Measurements from ENCODE around the gene MAP4K1. TPM values are rescaled to one million over a fixed set of nuclear protein-coding genes. Genes with fewer than 3 reads are reported as not detected.
A peak's percentile ranks its signal among the peaks of the same experiment; 100 is the strongest.
"Not testable (repeated sequence)": the region's sequence is repeated elsewhere in the genome, so short reads cannot be mapped to it uniquely, and the experiment has no call there.

The MAP4K1 gene
- total and polyA plus RNA-seq, 4 donors = 1.6 to 12.2 (median 5.6) TPM

- H3K4me1 ChIP-seq (ENCODE audit: control insufficient read depth, insufficient read depth, low read length) = no peaks in the 10 kb centered on the region
- H3K27me3 ChIP-seq (ENCODE audit: control insufficient read depth, insufficient read depth, low read length) = no peaks in the 10 kb centered on the region
- no peaks in the 10 kb centered on the region for H3K9me3 ChIP-seq (ENCODE audit: control insufficient read depth, insufficient read depth, low read length)
- peaks cover 12% of the 10 kb centered on the region for H3K36me3 ChIP-seq (ENCODE audit: control insufficient read depth, insufficient read depth, low read length)
- no peak overlapping the region for H3K27ac ChIP-seq (ENCODE audit: low read depth, low read length)
- WGBS (ENCODE audit: insufficient coverage) = 89% methylated on average over 10 of the region's 14 CpGs
- H3K4me3 ChIP-seq (ENCODE audit: low read depth, low read length) = no peak overlapping the region
- no peak for DNase-seq (ENCODE audit: low read depth in 4 of 6, low spot score in 6 of 6)
Observed at GRCh38 chr19:38583219-38583984, 34.4 kb downstream of the MAP4K1 start.

DNA sequence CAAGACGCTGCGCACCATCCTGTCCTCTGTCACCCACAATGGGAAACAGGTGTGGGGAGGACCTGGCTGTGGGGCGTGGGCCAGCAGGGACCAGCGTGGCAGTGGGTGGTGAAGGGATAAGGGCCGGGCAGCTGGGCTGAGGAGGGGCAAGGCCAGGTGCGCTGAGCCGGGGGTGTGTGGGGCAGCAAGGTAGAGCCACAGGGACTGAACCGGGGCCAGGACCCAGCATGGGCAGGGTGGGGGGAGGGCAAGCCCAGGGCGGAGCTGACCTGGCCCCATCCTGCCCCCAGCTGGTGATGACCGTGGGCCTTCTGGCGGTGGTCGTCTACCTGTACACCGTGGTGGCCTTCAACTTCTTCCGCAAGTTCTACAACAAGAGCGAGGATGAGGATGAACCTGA is 37.7 kb downstream of the MAP4K1 start:
- H3K4me1 ChIP-seq (ENCODE audit: control insufficient read depth, insufficient read depth, low read length) = no peaks in the 10 kb centered on the region
- H3K9me3 ChIP-seq (ENCODE audit: control insufficient read depth, insufficient read depth, low read length) = no peaks in the 10 kb centered on the region
- no peak for DNase-seq (ENCODE audit: low read depth in 4 of 6, low spot score in 6 of 6)
- H3K36me3 ChIP-seq (ENCODE audit: control insufficient read depth, insufficient read depth, low read length) = peaks cover 15% of the 10 kb centered on the region
- no peak overlapping the region for H3K4me3 ChIP-seq (ENCODE audit: low read depth, low read length)
- 91% methylated on average over 12 of the region's 15 CpGs for whole genome bisulfite sequencing (ENCODE audit: insufficient coverage)
- H3K27me3 ChIP-seq (ENCODE audit: control insufficient read depth, insufficient read depth, low read length) = no peaks in the 10 kb centered on the region
- no peak overlapping the region for H3K27ac ChIP-seq (ENCODE audit: low read depth, low read length)

GRCh38 chr19:38579304-38579703 is 38.4 kb downstream of the MAP4K1 start:
- not testable (repeated sequence) for H3K27ac ChIP-seq (ENCODE audit: low read depth, low read length); H3K27me3 ChIP-seq (ENCODE audit: control insufficient read depth, insufficient read depth, low read length); H3K9me3 ChIP-seq (ENCODE audit: control insufficient read depth, insufficient read depth, low read length); H3K4me3 ChIP-seq (ENCODE audit: low read depth, low read length); H3K4me1 ChIP-seq (ENCODE audit: control insufficient read depth, insufficient read depth, low read length); DNase-seq (ENCODE audit: low read depth in 4 of 6, low spot score in 6 of 6)
- no CpG with 5 or more reads among the region's 6 CpGs for WGBS (ENCODE audit: insufficient coverage)
- H3K36me3 ChIP-seq (ENCODE audit: control insufficient read depth, insufficient read depth, low read length) = peaks cover 11% of the 10 kb centered on the region

DNA sequence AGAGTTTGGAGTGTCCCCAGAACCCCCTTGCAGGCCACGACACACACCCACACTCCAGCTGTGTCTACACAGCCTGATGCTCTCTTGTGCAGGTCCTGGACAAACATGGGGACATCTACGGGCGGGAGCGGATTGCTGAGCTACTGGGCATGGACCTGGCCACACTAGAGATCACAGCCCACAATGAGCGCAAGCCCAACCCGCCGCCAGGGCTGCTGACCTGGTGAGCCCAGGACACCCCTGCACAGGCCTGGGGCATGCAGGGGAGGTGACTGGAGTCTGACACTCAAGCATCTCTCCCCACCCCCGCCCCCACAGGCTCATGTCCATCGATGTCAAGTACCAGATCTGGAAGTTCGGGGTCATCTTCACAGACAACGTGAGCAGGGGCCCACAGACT is 39.9 kb downstream of the MAP4K1 start:
- Histone ChIP-seq H3K27me3 (ENCODE audit: control insufficient read depth, insufficient read depth, low read length) (no peaks in the 10 kb centered on the region), H3K36me3 (ENCODE audit: control insufficient read depth, insufficient read depth, low read length) (peaks cover 8% of the 10 kb centered on the region), H3K4me1 (ENCODE audit: control insufficient read depth, insufficient read depth, low read length) (no peaks in the 10 kb centered on the region), H3K27ac (ENCODE audit: low read depth, low read length) (no peak overlapping the region), H3K9me3 (ENCODE audit: control insufficient read depth, insufficient read depth, low read length) (no peaks in the 10 kb centered on the region), H3K4me3 (ENCODE audit: low read depth, low read length) (no peak overlapping the region)
- no peak for DNase-seq (ENCODE audit: low read depth in 4 of 6, low spot score in 6 of 6)
- 95% methylated on average over 8 of the region's 11 CpGs for WGBS (ENCODE audit: insufficient coverage)

DNA sequence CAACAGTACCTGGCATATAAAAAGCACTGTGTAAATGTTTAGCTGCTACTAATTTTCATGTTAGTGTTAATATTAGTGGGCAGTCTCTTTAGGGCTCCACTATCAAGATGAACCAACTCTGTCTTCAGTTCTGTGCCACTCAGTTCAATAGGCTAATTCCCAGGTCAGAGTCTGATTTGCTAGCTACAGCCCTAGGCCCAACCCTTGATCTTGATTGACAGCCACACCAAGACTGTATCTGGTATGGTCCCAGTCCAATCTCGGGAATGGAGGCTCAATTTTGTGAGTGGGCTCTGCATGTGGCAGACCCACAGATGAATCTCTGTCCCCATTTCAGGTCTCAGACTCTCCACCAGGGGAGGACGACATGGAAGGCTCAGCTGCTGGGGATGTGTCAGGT is 46.1 kb downstream of the MAP4K1 start:
- no peak for DNase-seq (ENCODE audit: low read depth in 4 of 6, low spot score in 6 of 6)
- 86% methylated on average over 2 of the region's 2 CpGs for WGBS (ENCODE audit: insufficient coverage)
- H3K4me1 ChIP-seq (ENCODE audit: control insufficient read depth, insufficient read depth, low read length) = no peaks in the 10 kb centered on the region
- H3K9me3 ChIP-seq (ENCODE audit: control insufficient read depth, insufficient read depth, low read length) = no peaks in the 10 kb centered on the region
- H3K27ac ChIP-seq (ENCODE audit: low read depth, low read length) = no peak overlapping the region
- peaks cover 5% of the 10 kb centered on the region for H3K36me3 ChIP-seq (ENCODE audit: control insufficient read depth, insufficient read depth, low read length)
- H3K27me3 ChIP-seq (ENCODE audit: control insufficient read depth, insufficient read depth, low read length) = no peaks in the 10 kb centered on the region
- no peak overlapping the region for H3K4me3 ChIP-seq (ENCODE audit: low read depth, low read length)

DNA sequence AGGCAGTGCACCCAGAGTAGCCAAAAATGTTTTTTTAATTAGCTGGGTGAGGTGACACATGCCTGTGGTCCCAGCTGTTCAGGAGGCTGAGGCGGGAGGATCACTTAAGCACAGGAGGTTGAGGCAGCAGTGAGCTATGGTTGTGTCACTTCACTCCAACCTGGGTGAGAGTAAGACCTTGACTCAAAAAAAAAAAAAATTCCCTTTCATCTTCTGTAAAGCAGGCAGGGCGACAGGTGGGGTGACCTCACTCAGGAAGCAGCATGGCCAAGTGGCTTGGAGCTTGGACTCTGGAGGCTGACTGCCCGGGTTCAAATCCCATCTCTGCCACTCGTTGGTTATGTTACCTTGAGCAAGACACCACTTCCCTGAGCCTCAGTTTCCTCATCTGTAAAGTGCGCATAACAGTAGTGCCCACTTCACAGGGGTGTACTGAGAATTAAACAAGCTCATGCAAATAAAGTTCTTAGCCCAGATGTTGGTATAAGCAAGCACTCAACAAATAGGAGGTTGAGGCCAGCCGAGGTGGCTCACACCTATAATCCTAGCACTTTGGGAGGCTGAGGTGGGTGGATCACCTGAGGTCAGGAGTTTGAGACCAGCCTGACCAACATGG is 48.3 kb downstream of the MAP4K1 start:
- Histone ChIP-seq H3K27me3 (ENCODE audit: control insufficient read depth, insufficient read depth, low read length) (peaks cover 9% of the 10 kb centered on the region), H3K4me1 (ENCODE audit: control insufficient read depth, insufficient read depth, low read length) (peaks cover 6% of the 10 kb centered on the region), H3K36me3 (ENCODE audit: control insufficient read depth, insufficient read depth, low read length) (peaks cover 3% of the 10 kb centered on the region), H3K4me3 (ENCODE audit: low read depth, low read length) (no peak overlapping the region), H3K9me3 (ENCODE audit: control insufficient read depth, insufficient read depth, low read length) (no peaks in the 10 kb centered on the region), H3K27ac (ENCODE audit: low read depth, low read length) (no peak overlapping the region)
- WGBS (ENCODE audit: insufficient coverage) = 92% methylated on average over 5 of the region's 6 CpGs
- no peak for DNase-seq (ENCODE audit: low read depth in 4 of 6, low spot score in 6 of 6)

- Histone ChIP-seq H3K27me3 (ENCODE audit: control insufficient read depth, insufficient read depth, low read length) (peaks cover 9% of the 10 kb centered on the region), H3K27ac (ENCODE audit: low read depth, low read length) (no peak overlapping the region), H3K4me3 (ENCODE audit: low read depth, low read length) (no peak overlapping the region), H3K4me1 (ENCODE audit: control insufficient read depth, insufficient read depth, low read length) (peaks cover 6% of the 10 kb centered on the region), H3K9me3 (ENCODE audit: control insufficient read depth, insufficient read depth, low read length) (no peaks in the 10 kb centered on the region), H3K36me3 (ENCODE audit: control insufficient read depth, insufficient read depth, low read length) (peaks cover 11% of the 10 kb centered on the region)
- 68% methylated on average over 21 of the region's 21 CpGs for WGBS (ENCODE audit: insufficient coverage)
- no peak for DNase-seq (ENCODE audit: low read depth in 4 of 6, low spot score in 6 of 6)
Observed at GRCh38 chr19:38565691-38566105, 52.1 kb downstream of the MAP4K1 start.

- no peaks in the 10 kb centered on the region for H3K9me3 ChIP-seq (ENCODE audit: control insufficient read depth, insufficient read depth, low read length)
- peaks cover 6% of the 10 kb centered on the region for H3K4me1 ChIP-seq (ENCODE audit: control insufficient read depth, insufficient read depth, low read length)
- WGBS (ENCODE audit: insufficient coverage) = 8% methylated on average over 111 of the region's 111 CpGs
- DNase-seq (ENCODE audit: low read depth in 4 of 6, low spot score in 6 of 6) = peak in 2 of 6 donors; percentile 19 to 20
- no peak overlapping the region for H3K27ac ChIP-seq (ENCODE audit: low read depth, low read length)
- H3K36me3 ChIP-seq (ENCODE audit: control insufficient read depth, insufficient read depth, low read length) = peaks cover 11% of the 10 kb centered on the region
- H3K4me3 ChIP-seq (ENCODE audit: low read depth, low read length) = no peak overlapping the region
- H3K27me3 ChIP-seq (ENCODE audit: control insufficient read depth, insufficient read depth, low read length) = peaks cover 9% of the 10 kb centered on the region
Observed at GRCh38 chr19:38564981-38565690, 52.6 kb downstream of the MAP4K1 start.

DNA sequence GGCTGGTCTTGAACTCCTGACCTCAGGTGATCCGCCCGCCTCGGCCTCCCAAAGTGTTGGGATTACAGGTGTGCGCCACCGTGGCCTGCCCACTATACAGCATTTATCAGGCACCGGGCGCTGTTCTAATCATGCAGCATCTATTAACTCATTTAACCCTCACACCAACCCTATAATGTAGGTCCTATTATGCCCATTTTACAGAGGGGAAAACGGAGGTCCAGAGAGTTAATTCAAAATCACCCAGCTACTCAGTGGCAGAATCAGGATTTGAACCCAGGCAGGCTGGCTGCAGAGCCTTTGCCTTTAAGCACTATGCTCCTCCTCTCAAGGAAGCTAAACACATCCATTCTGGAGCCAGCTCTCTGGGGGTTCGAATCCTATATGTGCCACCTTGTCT is 54.3 kb downstream of the MAP4K1 start:
- WGBS (ENCODE audit: insufficient coverage) = 95% methylated on average over 2 of the region's 9 CpGs
- Histone ChIP-seq H3K27me3 (ENCODE audit: control insufficient read depth, insufficient read depth, low read length) (peaks cover 9% of the 10 kb centered on the region), H3K36me3 (ENCODE audit: control insufficient read depth, insufficient read depth, low read length) (peaks cover 11% of the 10 kb centered on the region), H3K4me1 (ENCODE audit: control insufficient read depth, insufficient read depth, low read length) (peaks cover 6% of the 10 kb centered on the region), H3K27ac (ENCODE audit: low read depth, low read length) (no peak overlapping the region), H3K4me3 (ENCODE audit: low read depth, low read length) (no peak overlapping the region), H3K9me3 (ENCODE audit: control insufficient read depth, insufficient read depth, low read length) (no peaks in the 10 kb centered on the region)
- no peak for DNase-seq (ENCODE audit: low read depth in 4 of 6, low spot score in 6 of 6)

Measured in spinal cord (tissue), 10 donors.